MM.1S (cell line): ENCODE measurements around the gene LNX1.

ENCODE experiments used
- DNase-seq: peaks from one replicate; pipeline ENCODE4 v3.0.0-alpha.2; 2015
- H2AFZ ChIP-seq: fragments of 300-600 bp; sonication (generic); 2 replicates; pipeline ENCODE4 v1.6.0; 2016; ENCODE audit warnings: antibody characterized with exemption, low read length
- H3F3A ChIP-seq: fragments of 300-600 bp; sonication (generic); 2 replicates; pipeline ENCODE4 v1.6.1; 2016; ENCODE audit warnings: mild to moderate bottlenecking, antibody characterized with exemption, low read length, moderate library complexity, mixed read lengths; ENCODE audit not compliant: insufficient read depth
- H3K27ac ChIP-seq: fragments of 300-600 bp; sonication (generic); 2 replicates; pipeline ENCODE4 v1.5.1; 2016; ENCODE audit warnings: mild to moderate bottlenecking, low read length
- H3K27me3 ChIP-seq: fragments of 300-600 bp; sonication (generic); replicated peaks from 2 replicates; pipeline ENCODE4 v1.6.0; 2016; ENCODE audit warnings: low read length; ENCODE audit not compliant: insufficient read depth
- H3K36me3 ChIP-seq: fragments of 300-600 bp; sonication (generic); replicated peaks from 2 replicates; pipeline ENCODE4 v1.6.1; 2016; ENCODE audit warnings: mild to moderate bottlenecking, low read length, mixed read lengths; ENCODE audit not compliant: insufficient read depth
- H3K4me1 ChIP-seq: fragments of 300-600 bp; sonication (generic); 2 replicates; pipeline ENCODE4 v1.6.1; 2016; ENCODE audit warnings: low read length, mixed read lengths
- H3K4me2 ChIP-seq: fragments of 300-600 bp; sonication (generic); 2 replicates; pipeline ENCODE4 v1.6.0; 2016; ENCODE audit warnings: low read depth, low read length
- H3K4me3 ChIP-seq: fragments of 300-600 bp; sonication (generic); 2 replicates; pipeline ENCODE4 v1.5.1; 2016; ENCODE audit warnings: low read length, mixed read lengths
- H3K79me2 ChIP-seq: fragments of 300-600 bp; sonication (generic); 2 replicates; pipeline ENCODE4 v1.6.1; 2016; ENCODE audit warnings: mixed run types, low read length, mixed read lengths
- H3K9ac ChIP-seq: fragments of 300-600 bp; sonication (generic); 2 replicates; pipeline ENCODE4 v1.6.1; 2016; ENCODE audit warnings: low read length, mixed read lengths
- H3K9me2 ChIP-seq: fragments of 300-600 bp; sonication (generic); replicated peaks from 2 replicates; pipeline ENCODE4 v1.6.1; 2016; ENCODE audit warnings: mild to moderate bottlenecking, low read length, mixed read lengths; ENCODE audit not compliant: insufficient read depth
- H3K9me3 ChIP-seq: fragments of 300-600 bp; sonication (generic); replicated peaks from 2 replicates; pipeline ENCODE4 v1.6.1; 2016; ENCODE audit warnings: mild to moderate bottlenecking, low read length, mixed read lengths; ENCODE audit not compliant: insufficient read depth
- H4K20me1 ChIP-seq: fragments of 300-600 bp; sonication (generic); 2 replicates; pipeline ENCODE4 v1.6.1; 2016; ENCODE audit warnings: mild to moderate bottlenecking, low read length, moderate library complexity, mixed read lengths; ENCODE audit not compliant: insufficient read depth
- EZH2 ChIP-seq: fragments of 300-600 bp; sonication (generic); optimal IDR thresholded peaks from 2 replicates; pipeline ENCODE3; 2017; ENCODE audit warnings: low read depth, mild to moderate bottlenecking, antibody characterized with exemption, low read length, mixed read lengths
- EZH2phosphoT487 ChIP-seq: fragments of 300-600 bp; sonication (generic); IDR thresholded peaks from 2 replicates; pipeline ENCODE4 v1.6.1; 2018; ENCODE audit warnings: antibody characterized with exemption, low read length
- TF ChIP-seq, protein P1 (sequence below): fragments of 300-600 bp; sonication (generic); IDR thresholded peaks from 2 replicates; pipeline ENCODE4 v1.5.1; 2016; ENCODE audit warnings: antibody characterized with exemption, low read length, mixed read lengths

Gene LNX1

DNA sequence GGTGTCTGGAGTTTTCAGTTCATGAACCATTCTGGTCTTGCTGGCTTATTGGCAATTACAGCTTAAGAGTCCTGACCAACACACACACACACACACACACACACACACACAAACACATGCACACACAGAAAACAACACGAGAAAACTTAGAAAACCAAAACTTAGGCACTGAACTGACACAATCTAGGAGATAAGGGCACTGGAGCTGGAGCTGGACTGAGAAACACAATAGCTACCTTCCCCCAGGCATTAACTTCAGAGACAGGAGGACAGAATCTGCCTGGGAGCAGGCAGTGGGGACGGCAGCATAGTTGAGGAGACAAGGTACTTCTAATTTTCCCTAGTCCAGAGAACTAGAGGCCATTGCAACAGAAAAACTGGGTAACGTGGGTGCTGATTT, 62.3 kb downstream of the LNX1 start:
- Histone ChIP-seq H4K20me1 (no peaks in the 10 kb centered on the region), H3K27me3 (no peaks in the 10 kb centered on the region), H3K9me2 (no peaks in the 10 kb centered on the region), H3K4me2 (no peak overlapping the region), H3K79me2 (no peaks in the 10 kb centered on the region), H2AFZ (no peak overlapping the region), H3K9ac (no peak overlapping the region), H3K36me3 (no peaks in the 10 kb centered on the region), H3K9me3 (no peaks in the 10 kb centered on the region), H3K4me3 (no peak overlapping the region), H3K4me1 (no peaks in the 10 kb centered on the region), H3K27ac (no peak overlapping the region), H3F3A (no peaks in the 10 kb centered on the region)
- TF ChIP-seq EZH2 (no peak), EZH2phosphoT487 (no peak)
- TF ChIP-seq, protein P1, sequence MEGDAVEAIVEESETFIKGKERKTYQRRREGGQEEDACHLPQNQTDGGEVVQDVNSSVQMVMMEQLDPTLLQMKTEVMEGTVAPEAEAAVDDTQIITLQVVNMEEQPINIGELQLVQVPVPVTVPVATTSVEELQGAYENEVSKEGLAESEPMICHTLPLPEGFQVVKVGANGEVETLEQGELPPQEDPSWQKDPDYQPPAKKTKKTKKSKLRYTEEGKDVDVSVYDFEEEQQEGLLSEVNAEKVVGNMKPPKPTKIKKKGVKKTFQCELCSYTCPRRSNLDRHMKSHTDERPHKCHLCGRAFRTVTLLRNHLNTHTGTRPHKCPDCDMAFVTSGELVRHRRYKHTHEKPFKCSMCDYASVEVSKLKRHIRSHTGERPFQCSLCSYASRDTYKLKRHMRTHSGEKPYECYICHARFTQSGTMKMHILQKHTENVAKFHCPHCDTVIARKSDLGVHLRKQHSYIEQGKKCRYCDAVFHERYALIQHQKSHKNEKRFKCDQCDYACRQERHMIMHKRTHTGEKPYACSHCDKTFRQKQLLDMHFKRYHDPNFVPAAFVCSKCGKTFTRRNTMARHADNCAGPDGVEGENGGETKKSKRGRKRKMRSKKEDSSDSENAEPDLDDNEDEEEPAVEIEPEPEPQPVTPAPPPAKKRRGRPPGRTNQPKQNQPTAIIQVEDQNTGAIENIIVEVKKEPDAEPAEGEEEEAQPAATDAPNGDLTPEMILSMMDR, result no peak
- no peak for DNase-seq

DNA sequence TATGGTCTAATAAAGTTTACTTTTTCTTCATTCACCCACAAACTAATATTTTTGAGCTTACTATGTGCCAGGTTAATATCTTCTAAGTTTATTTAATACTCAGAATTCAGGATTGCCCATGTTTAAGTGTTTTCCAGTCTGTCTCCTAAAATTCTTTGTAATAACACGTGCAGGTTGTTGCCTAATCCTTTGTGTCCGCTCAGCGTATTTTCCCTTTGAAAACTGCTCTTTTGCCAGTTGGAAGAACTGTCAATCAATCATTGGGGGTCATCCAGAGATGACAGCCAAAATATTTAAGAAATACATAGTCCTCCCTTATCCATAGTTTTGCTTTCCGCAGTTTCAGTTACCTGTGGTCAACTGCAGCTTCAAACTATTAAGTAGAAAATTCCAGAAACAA, 63.4 kb downstream of the LNX1 start:
- no peak overlapping the region for H3K4me2 ChIP-seq
- H3K9ac ChIP-seq, result no peak overlapping the region
- H3F3A ChIP-seq, result no peaks in the 10 kb centered on the region

DNA sequence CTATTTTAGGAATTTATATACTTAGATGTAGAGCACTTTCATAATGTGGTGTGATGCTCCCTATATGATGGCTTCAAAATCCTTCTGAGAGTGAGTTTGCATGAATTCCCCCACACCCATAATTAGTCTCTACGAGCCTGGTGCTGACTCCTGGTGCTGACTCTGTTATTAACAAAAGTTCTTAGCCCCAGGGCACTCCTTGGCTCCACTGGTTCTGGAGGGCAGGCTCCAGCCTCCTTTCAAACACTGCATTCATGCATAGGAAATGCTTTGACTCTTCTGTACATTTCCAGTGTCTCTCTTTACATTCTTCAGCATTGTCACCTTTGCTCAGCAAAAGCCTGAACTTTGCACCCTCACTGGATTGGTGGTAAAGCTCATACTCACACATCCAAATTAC, 64.0 kb downstream of the LNX1 start:
- H3K9me2 ChIP-seq, result no peaks in the 10 kb centered on the region
- TF ChIP-seq, protein P1, result no peak
- TF ChIP-seq EZH2phosphoT487 (no peak), EZH2 (no peak)
- H3K36me3 ChIP-seq, result no peaks in the 10 kb centered on the region
- H3F3A ChIP-seq, result no peaks in the 10 kb centered on the region
- no peak overlapping the region for H3K27ac ChIP-seq
- no peaks in the 10 kb centered on the region for H3K4me1 ChIP-seq
- no peak overlapping the region for H3K9ac ChIP-seq
- no peak overlapping the region for H2AFZ ChIP-seq
- DNase-seq, result no peak
- H3K79me2 ChIP-seq, result no peaks in the 10 kb centered on the region
- H3K4me2 ChIP-seq, result no peak overlapping the region
- H3K4me3 ChIP-seq, result no peak overlapping the region
- no peaks in the 10 kb centered on the region for H4K20me1 ChIP-seq
- H3K9me3 ChIP-seq, result no peaks in the 10 kb centered on the region
- H3K27me3 ChIP-seq, result no peaks in the 10 kb centered on the region

More for the DNA sequence above, 63.4 kb downstream of the LNX1 start:
- Histone ChIP-seq H3K27me3 (no peaks in the 10 kb centered on the region), H3K79me2 (no peaks in the 10 kb centered on the region), H3K4me1 (no peaks in the 10 kb centered on the region), H3K9me3 (no peaks in the 10 kb centered on the region), H3K9me2 (no peaks in the 10 kb centered on the region), H4K20me1 (no peaks in the 10 kb centered on the region), H3K27ac (no peak overlapping the region), H3K4me3 (no peak overlapping the region), H3K36me3 (no peaks in the 10 kb centered on the region), H2AFZ (no peak overlapping the region)
- DNase-seq, result no peak
- TF ChIP-seq EZH2, result no peak

DNA sequence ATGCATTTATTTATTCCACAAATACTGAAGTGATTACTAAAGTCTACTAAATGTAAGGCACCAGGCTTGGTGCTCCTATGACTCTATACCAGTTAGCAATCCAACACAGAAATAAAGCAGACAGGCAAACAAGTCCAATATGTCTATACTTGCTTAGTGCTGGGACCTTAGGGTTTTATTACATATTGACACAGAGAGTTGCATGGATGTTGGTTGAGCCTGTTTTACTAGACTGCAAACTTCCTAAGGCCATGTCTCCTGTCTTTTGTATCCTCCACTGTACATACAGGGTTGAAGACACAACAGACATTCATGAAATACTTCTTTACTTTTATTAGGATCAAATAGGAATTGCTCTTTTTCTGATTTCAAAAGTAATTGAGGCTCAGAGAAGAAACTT, 69.0 kb downstream of the LNX1 start:
- no peak for DNase-seq
- H4K20me1 ChIP-seq, result no peaks in the 10 kb centered on the region
- no peak overlapping the region for H3K4me3 ChIP-seq
- no peaks in the 10 kb centered on the region for H3K9me2 ChIP-seq
- no peaks in the 10 kb centered on the region for H3K36me3 ChIP-seq
- H3K27me3 ChIP-seq, result no peaks in the 10 kb centered on the region
- no peak overlapping the region for H3K4me2 ChIP-seq
- no peak overlapping the region for H2AFZ ChIP-seq
- TF ChIP-seq EZH2phosphoT487 (no peak), EZH2 (no peak)
- TF ChIP-seq, protein P1, result no peak
- no peaks in the 10 kb centered on the region for H3K9me3 ChIP-seq
- H3K4me1 ChIP-seq, result no peaks in the 10 kb centered on the region
- no peaks in the 10 kb centered on the region for H3F3A ChIP-seq
- H3K79me2 ChIP-seq, result no peaks in the 10 kb centered on the region
- H3K9ac ChIP-seq, result no peak overlapping the region
- H3K27ac ChIP-seq, result no peak overlapping the region
